Measurements from ENCODE around the gene PRRT3. TPM values are rescaled to one million over a fixed set of nuclear protein-coding genes. Genes with fewer than 3 reads are reported as not detected.

The PRRT3 gene
- total and polyA plus RNA-seq, 2 of the 4 experiments (the other 2 are of a cell fraction): 0.72 to 4.2 TPM

- dilution Hi-C loops (cut with HindIII; ENCODE audit: low sequenced_read_pairs, unreplicated experiment): no loop called here
- Histone ChIP-seq H3K9me1 (ENCODE audit: insufficient read depth, low read length) (peaks cover 9% of the 10 kb centered on the region; the same call in 1 of the 2 replicates), H4K5ac (ENCODE audit: low read depth, low read length) (no peak overlapping the region), H3K27ac (ENCODE audit: insufficient read depth, low read length) (no peak overlapping the region), H3K4me2 (ENCODE audit: low read depth, low read length) (no peak overlapping the region), H4K8ac (ENCODE audit: low read depth in 2 of 2, low read length in 2 of 2) (no peak overlapping the region), H3K14ac (replicated peaks; ENCODE audit: low read depth, low read length) (no peak overlapping the region), H3K18ac (ENCODE audit: low read depth, low read length) (no peak overlapping the region), H3K79me1 (ENCODE audit: low read depth in 1 of 2, low read length in 2 of 2) (peaks cover 6 to 16% of the 10 kb centered on the region in 2 experiments; a peak in 3 of 4 replicates), H4K20me1 (ENCODE audit: insufficient read depth, low read length) (no peaks in the 10 kb centered on the region; the same call in 1 of the 2 replicates), H3K4me1 (ENCODE audit: control insufficient read depth, insufficient read depth, low read length) (peaks cover 7% of the 10 kb centered on the region), H2AFZ (replicated peaks; ENCODE audit: low read length, poor library complexity) (no peak overlapping the region), H3K56ac (ENCODE audit: extremely low read depth, insufficient read depth, low read length) (no peak overlapping the region), H2BK20ac (ENCODE audit: low read depth, low read length) (no peak overlapping the region), H3K4ac (ENCODE audit: low read depth, low read length) (no peak overlapping the region), H2BK15ac (ENCODE audit: low read depth, low read length) (no peak overlapping the region), H2AK9ac (replicated peaks; ENCODE audit: low read depth, low read length, poor library complexity) (no peak overlapping the region), H3K9ac (ENCODE audit: low read depth, low read length) (no peak overlapping the region), H2BK120ac (ENCODE audit: low read depth, low read length) (no peak overlapping the region), H3K4me3 (ENCODE audit: insufficient read depth, low read depth, low read length) (no peak overlapping the region), H3K27me3 (ENCODE audit: control insufficient read depth, insufficient read depth, low read length) (no peaks in the 10 kb centered on the region), H3K36me3 (ENCODE audit: control insufficient read depth, insufficient read depth, low read length) (peaks cover 8% of the 10 kb centered on the region), H2AK5ac (ENCODE audit: low read depth, low read length) (no peak overlapping the region), H3K9me3 (ENCODE audit: control insufficient read depth, insufficient read depth, low read length) (no peaks in the 10 kb centered on the region), H4K91ac (ENCODE audit: insufficient read depth, low read depth, low read length) (no peak overlapping the region), H2BK5ac (ENCODE audit: low read depth, low read length, poor library complexity, severe bottlenecking) (no peak overlapping the region), H3K23ac (ENCODE audit: low read depth, low read length) (no peak overlapping the region)
- no CpG with 5 or more reads among the region's 2 CpGs for WGBS, 2 experiments (ENCODE audit: extremely low coverage in 2 of 2, insufficient read length in 1 of 2)
- TF ChIP-seq MXI1 (IDR thresholded peaks at IDR 0.05; ENCODE audit: borderline replicate concordance, low read depth, low read length): no peak
- TF ChIP-seq ELK1 (IDR thresholded peaks at IDR 0.05; ENCODE audit: borderline replicate concordance, low read depth, low read length): no peak
- no peak for TF ChIP-seq MAFK (IDR thresholded peaks at IDR 0.05; ENCODE audit: low read depth, low read length)
- TF ChIP-seq RAD21 (IDR thresholded peaks at IDR 0.05; ENCODE audit: low read length): no peak
- no peak for TF ChIP-seq RCOR1 (IDR thresholded peaks at IDR 0.05; ENCODE audit: insufficient replicate concordance, low read length)
- TF ChIP-seq RFX5 (IDR thresholded peaks at IDR 0.05; ENCODE audit: low read depth, low read length): no peak
- TF ChIP-seq, protein P1, sequence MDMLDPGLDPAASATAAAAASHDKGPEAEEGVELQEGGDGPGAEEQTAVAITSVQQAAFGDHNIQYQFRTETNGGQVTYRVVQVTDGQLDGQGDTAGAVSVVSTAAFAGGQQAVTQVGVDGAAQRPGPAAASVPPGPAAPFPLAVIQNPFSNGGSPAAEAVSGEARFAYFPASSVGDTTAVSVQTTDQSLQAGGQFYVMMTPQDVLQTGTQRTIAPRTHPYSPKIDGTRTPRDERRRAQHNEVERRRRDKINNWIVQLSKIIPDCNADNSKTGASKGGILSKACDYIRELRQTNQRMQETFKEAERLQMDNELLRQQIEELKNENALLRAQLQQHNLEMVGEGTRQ (IDR thresholded peaks at IDR 0.05; ENCODE audit: low read depth, low read length): no peak
- ChIA-PET CTCF (no interaction called here), POLR2A (ENCODE audit: unreplicated experiment) (no interaction called here)
- no peak for ATAC-seq (ENCODE audit: low read depth)
- no TSS peak for BruUV-seq (replicated peaks)
- intact Hi-C loops (cut with micrococcal nuclease): no loop called here
- DNase-seq: no peak
- in situ Hi-C loops (cut with MboI; ENCODE audit: low sequenced_read_pairs): no loop called here
Observed at GRCh38 chr3:9938966-9939365, 13.2 kb downstream of the PRRT3 start.
